OCI-LY7 (cell line): ENCODE measurements around the gene TMEM272.

Source experiments
- EZH2phosphoT487 ChIP-seq: fragments of 200-600 bp; sonication (generic); IDR thresholded peaks from 2 replicates; pipeline ENCODE4 v1.6.1; 2018; ENCODE audit warnings: low read depth, borderline replicate concordance, mild to moderate bottlenecking, mixed run types, antibody characterized with exemption, low read length, moderate library complexity, mixed read lengths
- TF ChIP-seq, protein P1 (sequence below): fragments of 200-600 bp; sonication (generic); conservative IDR thresholded peaks from 2 replicates; pipeline ENCODE4 v1.5.1; 2014; ENCODE audit warnings: mild to moderate bottlenecking, antibody characterized with exemption, low read length, moderate library complexity, mixed read lengths

DNA sequence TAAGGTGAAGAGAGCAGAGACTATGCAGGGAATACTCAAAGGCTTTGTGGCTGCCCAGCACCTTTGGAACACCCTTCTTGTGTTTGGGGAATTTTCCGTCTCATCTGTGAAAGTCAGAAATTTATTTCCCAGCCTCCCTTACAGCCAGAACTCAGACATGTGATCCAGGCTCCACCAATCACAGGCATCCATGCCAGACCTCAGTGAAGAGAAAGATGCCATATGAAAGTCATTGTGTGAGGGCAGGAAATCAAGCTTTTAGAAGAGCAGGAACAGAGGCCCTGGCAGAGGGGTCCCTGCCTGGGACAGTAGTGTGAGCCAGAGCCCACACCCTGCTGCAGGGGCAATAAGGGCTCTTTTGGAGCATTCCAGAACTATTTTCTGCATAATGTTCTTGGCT, 28.9 kb upstream of the TMEM272 start:
- TF ChIP-seq, protein P1, sequence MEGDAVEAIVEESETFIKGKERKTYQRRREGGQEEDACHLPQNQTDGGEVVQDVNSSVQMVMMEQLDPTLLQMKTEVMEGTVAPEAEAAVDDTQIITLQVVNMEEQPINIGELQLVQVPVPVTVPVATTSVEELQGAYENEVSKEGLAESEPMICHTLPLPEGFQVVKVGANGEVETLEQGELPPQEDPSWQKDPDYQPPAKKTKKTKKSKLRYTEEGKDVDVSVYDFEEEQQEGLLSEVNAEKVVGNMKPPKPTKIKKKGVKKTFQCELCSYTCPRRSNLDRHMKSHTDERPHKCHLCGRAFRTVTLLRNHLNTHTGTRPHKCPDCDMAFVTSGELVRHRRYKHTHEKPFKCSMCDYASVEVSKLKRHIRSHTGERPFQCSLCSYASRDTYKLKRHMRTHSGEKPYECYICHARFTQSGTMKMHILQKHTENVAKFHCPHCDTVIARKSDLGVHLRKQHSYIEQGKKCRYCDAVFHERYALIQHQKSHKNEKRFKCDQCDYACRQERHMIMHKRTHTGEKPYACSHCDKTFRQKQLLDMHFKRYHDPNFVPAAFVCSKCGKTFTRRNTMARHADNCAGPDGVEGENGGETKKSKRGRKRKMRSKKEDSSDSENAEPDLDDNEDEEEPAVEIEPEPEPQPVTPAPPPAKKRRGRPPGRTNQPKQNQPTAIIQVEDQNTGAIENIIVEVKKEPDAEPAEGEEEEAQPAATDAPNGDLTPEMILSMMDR: no peak
- TF ChIP-seq EZH2phosphoT487: no peak
